ENCODE data around the gene LMTK3. TPM values are rescaled to one million over a fixed set of nuclear protein-coding genes. Genes with fewer than 3 reads are reported as not detected.

LMTK3 gene
- total RNA-seq, 1 experiment from 2014 or later, result 3.0 TPM

- Histone ChIP-seq H3K4me3 (ENCODE audit: insufficient read depth, low read depth, low read length) (no peak overlapping the region), H3K36me3 (replicated peaks; ENCODE audit: control insufficient read depth, insufficient read depth, low read length) (peaks cover 29% of the 10 kb centered on the region), H3K27me3 (ENCODE audit: control insufficient read depth, insufficient read depth, low read length) (no peaks in the 10 kb centered on the region)
- DNase-seq, result no peak
Observed at GRCh38 chr19:48448563-48448962, 63.1 kb downstream of the LMTK3 start.

- H3K27me3 ChIP-seq (ENCODE audit: control insufficient read depth, insufficient read depth, low read length), result no peaks in the 10 kb centered on the region
- peaks cover 22% of the 10 kb centered on the region for H3K36me3 ChIP-seq (replicated peaks; ENCODE audit: control insufficient read depth, insufficient read depth, low read length)
- DNase-seq, result no peak
- peak overlapping the region; percentile 81 for H3K4me3 ChIP-seq (ENCODE audit: insufficient read depth, low read depth, low read length)
Observed at GRCh38 chr19:48446579-48446978, 65.1 kb downstream of the LMTK3 start.

- peaks cover 18% of the 10 kb centered on the region for H3K36me3 ChIP-seq (replicated peaks; ENCODE audit: control insufficient read depth, insufficient read depth, low read length)
- peak; percentile 96 for DNase-seq
- H3K4me3 ChIP-seq (ENCODE audit: insufficient read depth, low read depth, low read length), result peak within 1 kb of the TSS; percentile 81
- H3K27me3 ChIP-seq (ENCODE audit: control insufficient read depth, insufficient read depth, low read length), result no peaks in the 10 kb centered on the region
Observed at GRCh38 chr19:48445606-48446481, 65.8 kb downstream of the LMTK3 start, which contains the start of gene GRWD1. Gene GRWD1, plus strand, starts transcription at chr19:48445983. Its CDS starts 23 bp downstream, at chr19:48446006.

- Histone ChIP-seq H3K36me3 (replicated peaks; ENCODE audit: control insufficient read depth, insufficient read depth, low read length) (peaks cover 16% of the 10 kb centered on the region), H3K4me3 (ENCODE audit: insufficient read depth, low read depth, low read length) (peak overlapping the region; percentile 81), H3K27me3 (ENCODE audit: control insufficient read depth, insufficient read depth, low read length) (no peaks in the 10 kb centered on the region)
- DNase-seq, result peak; percentile 88
Observed at GRCh38 chr19:48445256-48445605, 66.4 kb downstream of the LMTK3 start.

GRCh38 chr19:48444936-48445200 lies 66.8 kb downstream of the LMTK3 start:
- no peak overlapping the region for H3K4me3 ChIP-seq (ENCODE audit: insufficient read depth, low read depth, low read length)
- peaks cover 16% of the 10 kb centered on the region for H3K36me3 ChIP-seq (replicated peaks; ENCODE audit: control insufficient read depth, insufficient read depth, low read length)
- H3K27me3 ChIP-seq (ENCODE audit: control insufficient read depth, insufficient read depth, low read length), result no peaks in the 10 kb centered on the region
- DNase-seq, result peak; percentile 41

- no peaks in the 10 kb centered on the region for H3K27me3 ChIP-seq (ENCODE audit: control insufficient read depth, insufficient read depth, low read length)
- DNase-seq, result peak; percentile 53
- H3K36me3 ChIP-seq (replicated peaks; ENCODE audit: control insufficient read depth, insufficient read depth, low read length), result peaks cover 14% of the 10 kb centered on the region
- H3K4me3 ChIP-seq (ENCODE audit: insufficient read depth, low read depth, low read length), result no peak overlapping the region; the same call in 1 of the 2 replicates
Observed at GRCh38 chr19:48444129-48444935, 67.3 kb downstream of the LMTK3 start.

- peak; percentile 65 for DNase-seq
- Histone ChIP-seq H3K27me3 (ENCODE audit: control insufficient read depth, insufficient read depth, low read length) (no peaks in the 10 kb centered on the region), H3K36me3 (replicated peaks; ENCODE audit: control insufficient read depth, insufficient read depth, low read length) (peaks cover 13% of the 10 kb centered on the region), H3K4me3 (ENCODE audit: insufficient read depth, low read depth, low read length) (no peak overlapping the region)
Observed at GRCh38 chr19:48443731-48444128, 67.9 kb downstream of the LMTK3 start.

GRCh38 chr19:48443256-48443655 lies 68.4 kb downstream of the LMTK3 start:
- H3K27me3 ChIP-seq (ENCODE audit: control insufficient read depth, insufficient read depth, low read length), result no peaks in the 10 kb centered on the region
- peaks cover 9% of the 10 kb centered on the region for H3K36me3 ChIP-seq (replicated peaks; ENCODE audit: control insufficient read depth, insufficient read depth, low read length)
- DNase-seq, result peak; percentile 64
- no peak overlapping the region for H3K4me3 ChIP-seq (ENCODE audit: insufficient read depth, low read depth, low read length)

GRCh38 chr19:48442116-48443035 lies 69.3 kb downstream of the LMTK3 start:
- Histone ChIP-seq H3K27me3 (ENCODE audit: control insufficient read depth, insufficient read depth, low read length) (no peaks in the 10 kb centered on the region), H3K4me3 (ENCODE audit: insufficient read depth, low read depth, low read length) (no peak overlapping the region), H3K36me3 (replicated peaks; ENCODE audit: control insufficient read depth, insufficient read depth, low read length) (peaks cover 4% of the 10 kb centered on the region; the same call in 1 of the 2 replicates)
- DNase-seq, result peak; percentile 75

GRCh38 chr19:48441360-48442050 lies 70.1 kb downstream of the LMTK3 start:
- H3K4me3 ChIP-seq (ENCODE audit: insufficient read depth, low read depth, low read length), result no peak overlapping the region
- DNase-seq, result peak; percentile 51

GRCh38 chr19:48436586-48436985 lies 75.0 kb downstream of the LMTK3 start:
- Histone ChIP-seq H3K36me3 (replicated peaks; ENCODE audit: control insufficient read depth, insufficient read depth, low read length) (peaks cover 3% of the 10 kb centered on the region), H3K27me3 (ENCODE audit: control insufficient read depth, insufficient read depth, low read length) (no peaks in the 10 kb centered on the region), H3K4me3 (ENCODE audit: insufficient read depth, low read depth, low read length) (no peak overlapping the region)
- DNase-seq, result no peak

More at GRCh38 chr19:48441360-48442050, 70.1 kb downstream of the LMTK3 start:
- H3K27me3 ChIP-seq (ENCODE audit: control insufficient read depth, insufficient read depth, low read length), result no peaks in the 10 kb centered on the region
- H3K36me3 ChIP-seq (replicated peaks; ENCODE audit: control insufficient read depth, insufficient read depth, low read length), result peaks cover 3% of the 10 kb centered on the region
